HG03571 (cell line): ENCODE measurements around the gene PHLDB3.
"Not testable (repeated sequence)": the region's sequence is repeated elsewhere in the genome, so short reads cannot be mapped to it uniquely, and the experiment has no call there.

Experiments
- ATAC-seq: cut with Tn5 transposase; IDR thresholded peaks from one replicate; pipeline ENCODE4 v1.9.1; 2021; ENCODE audit not compliant: unreplicated experiment

The PHLDB3 gene

GRCh38 chr19:43527860-43528622 lies 23.5 kb upstream of the PHLDB3 start:
- ATAC-seq = no peak

GRCh38 chr19:43526884-43527859 lies 22.6 kb upstream of the PHLDB3 start, which contains the start of gene ETHE1:
ETHE1 (minus strand) TSS chr19:43527201; CDS start chr19:43527177, 24 bp downstream.
- ATAC-seq = peak; percentile 71

GRCh38 chr19:43525836-43526771 lies 21.6 kb upstream of the PHLDB3 start:
- no peak for ATAC-seq

- ATAC-seq = no peak
Measured at GRCh38 chr19:43524922-43525835, 20.6 kb upstream of the PHLDB3 start.

GRCh38 chr19:43523696-43524095 lies 19.1 kb upstream of the PHLDB3 start:
- not testable (repeated sequence) for ATAC-seq

GRCh38 chr19:43522929-43523328 lies 18.4 kb upstream of the PHLDB3 start:
- ATAC-seq = no peak

- ATAC-seq = no peak
Measured at GRCh38 chr19:43519436-43520088, 15.0 kb upstream of the PHLDB3 start.

GRCh38 chr19:43518051-43518450 lies 13.5 kb upstream of the PHLDB3 start:
- no peak for ATAC-seq

GRCh38 chr19:43512399-43512798 lies 7.9 kb upstream of the PHLDB3 start:
- not testable (repeated sequence) for ATAC-seq

- no peak for ATAC-seq
Measured at GRCh38 chr19:43511324-43511723, 6.8 kb upstream of the PHLDB3 start.

- no peak for ATAC-seq
Measured at GRCh38 chr19:43510713-43511112, 6.2 kb upstream of the PHLDB3 start.

GRCh38 chr19:43507880-43508279 lies 3.3 kb upstream of the PHLDB3 start:
- no peak for ATAC-seq

- no peak for ATAC-seq
Measured at GRCh38 chr19:43506629-43507028, 2.1 kb upstream of the PHLDB3 start.

- ATAC-seq = no peak
Measured at GRCh38 chr19:43505941-43506340, 1.4 kb upstream of the PHLDB3 start.

GRCh38 chr19:43505186-43505456 lies 575 bp upstream of the PHLDB3 start:
- ATAC-seq = no peak

GRCh38 chr19:43503501-43504425 lies 783 bp downstream of the PHLDB3 start:
- ATAC-seq = peak; percentile 87

GRCh38 chr19:43502419-43502976 lies 2.0 kb downstream of the PHLDB3 start:
- no peak for ATAC-seq
